HEK293 (cell line): Measurements from ENCODE around the gene DCC.

Experiments used
- CTCF ChIA-PET: fragments of 350-600 bp; formaldehyde crosslinking; extraction: SDS; loops from one replicate; lab custom pipeline; 2021; ENCODE audit warnings: antibody characterized with exemption; lab: Yijun Ruan, JAX
- POLR2A ChIA-PET: fragments of 300-600 bp; formaldehyde crosslinking; extraction: SDS; loops from one replicate; lab custom pipeline; 2020; ENCODE audit warnings: antibody characterized with exemption, inconsistent platforms; lab: Yijun Ruan, JAX
- H3K27ac ChIP-seq: fragments of 200-500 bp; sonication (Bioruptor generic); 2 replicates; pipeline ENCODE4 v1.5.1; 2014; ENCODE audit warnings: low read depth, low read length, control low read depth, inconsistent platforms; ENCODE audit errors: extremely low read depth
- H3K36me3 ChIP-seq, 2 experiments: fragments of 200-500 bp in 1 of 2; sonication (Bioruptor generic) in 1 of 2; 1 replicate in 1 of 2; 2 replicates in 1 of 2; pipeline ENCODE4 v1.5.1; 2014 to 2017; ENCODE audit warnings: inconsistent platforms in 2 of 2, low read length in 2 of 2; ENCODE audit not compliant: control insufficient read depth in 2 of 2, insufficient read depth in 1 of 2
- H3K4me1 ChIP-seq: fragments of 200-500 bp; sonication (Bioruptor generic); 2 replicates; pipeline ENCODE4 v1.5.1; 2014; ENCODE audit warnings: mild to moderate bottlenecking, low read length, inconsistent platforms; ENCODE audit not compliant: control insufficient read depth, insufficient read depth
- H3K4me3 ChIP-seq: 2 replicates; pipeline ENCODE4 v1.5.1; 2011; ENCODE audit warnings: low read depth, mild to moderate bottlenecking, control low read depth, low read length, moderate library complexity
- H3K9me3 ChIP-seq: fragments of 200-500 bp; sonication (Bioruptor generic); 2 replicates; pipeline ENCODE4 v1.5.1; 2014; ENCODE audit warnings: low read depth, low read length, inconsistent platforms; ENCODE audit not compliant: control insufficient read depth, insufficient read depth
- KLF16 ChIP-seq: fragments of 450-650 bp; formaldehyde crosslinking; IDR thresholded peaks from 2 replicates; pipeline ENCODE4 v1.5.1; 2017; ENCODE audit warnings: missing biosample characterization, missing genetic modification characterization
- KLF17 ChIP-seq: fragments of 450-650 bp; formaldehyde crosslinking; IDR thresholded peaks from 2 replicates; pipeline ENCODE4 v1.5.1; 2016; ENCODE audit warnings: missing biosample characterization, missing genetic modification characterization
- OSR2 ChIP-seq: fragments of 450-650 bp; formaldehyde crosslinking; IDR thresholded peaks from 2 replicates; pipeline ENCODE4 v1.5.1; 2016; ENCODE audit warnings: missing biosample characterization, missing genetic modification characterization
- PATZ1 ChIP-seq: fragments of 450-650 bp; formaldehyde crosslinking; IDR thresholded peaks from 2 replicates; pipeline ENCODE4 v1.5.1; 2016; ENCODE audit warnings: missing biosample characterization, missing genetic modification characterization
- PBX3 ChIP-seq: sonication (generic); formaldehyde crosslinking; IDR thresholded peaks from 2 replicates; pipeline ENCODE4 v1.8.1; 2022; ENCODE audit warnings: mild to moderate bottlenecking, moderate library complexity, missing genetic modification reagents
- ZBTB48 ChIP-seq: fragments of 450-650 bp; formaldehyde crosslinking; IDR thresholded peaks from 2 replicates; pipeline ENCODE4 v1.5.1; 2016; ENCODE audit warnings: missing biosample characterization, missing genetic modification characterization
- ZFP3 ChIP-seq: fragments of 450-650 bp; formaldehyde crosslinking; IDR thresholded peaks from 2 replicates; pipeline ENCODE4 v1.5.1; 2016; ENCODE audit warnings: low read depth, missing biosample characterization, missing genetic modification characterization
- ZNF146 ChIP-seq: fragments of 450-650 bp; formaldehyde crosslinking; IDR thresholded peaks from 2 replicates; pipeline ENCODE4 v1.5.1; 2016; ENCODE audit warnings: missing biosample characterization, missing genetic modification characterization
- ZNF157 ChIP-seq: fragments of 450-650 bp; formaldehyde crosslinking; IDR thresholded peaks from 2 replicates; pipeline ENCODE4 v1.5.1; 2016; ENCODE audit warnings: missing biosample characterization, missing genetic modification characterization
- ZNF214 ChIP-seq: fragments of 450-650 bp; formaldehyde crosslinking; IDR thresholded peaks from 2 replicates; pipeline ENCODE4 v1.5.1; 2017; ENCODE audit warnings: missing biosample characterization, mild to moderate bottlenecking, missing genetic modification characterization, borderline replicate concordance
- ZNF394 ChIP-seq: fragments of 450-650 bp; formaldehyde crosslinking; IDR thresholded peaks from 2 replicates; pipeline ENCODE4 v1.5.1; 2016; ENCODE audit warnings: missing biosample characterization, missing genetic modification characterization, mild to moderate bottlenecking, moderate library complexity, borderline replicate concordance
- ZNF488 ChIP-seq: fragments of 450-650 bp; formaldehyde crosslinking; IDR thresholded peaks from 2 replicates; pipeline ENCODE4 v1.5.1; 2016; ENCODE audit warnings: missing biosample characterization, missing genetic modification characterization
- ZNF530 ChIP-seq: fragments of 450-650 bp; formaldehyde crosslinking; IDR thresholded peaks from 2 replicates; pipeline ENCODE4 v1.5.1; 2016; ENCODE audit warnings: low read depth, missing biosample characterization, missing genetic modification characterization
- ZNF561 ChIP-seq: fragments of 450-650 bp; IDR thresholded peaks from 2 replicates; pipeline ENCODE4 v1.5.1; 2018; ENCODE audit warnings: missing biosample characterization, missing genetic modification characterization, borderline replicate concordance
- ZNF596 ChIP-seq: fragments of 450-650 bp; IDR thresholded peaks from 2 replicates; pipeline ENCODE4 v1.5.0; 2018; ENCODE audit warnings: missing biosample characterization, mild to moderate bottlenecking, missing genetic modification characterization, moderate library complexity
- ZNF670 ChIP-seq: fragments of 450-650 bp; formaldehyde crosslinking; IDR thresholded peaks from 2 replicates; pipeline ENCODE4 v1.5.1; 2016; ENCODE audit warnings: missing biosample characterization, missing genetic modification characterization, low read depth
- ZNF677 ChIP-seq: fragments of 450-650 bp; IDR thresholded peaks from 2 replicates; pipeline ENCODE4 v1.5.0; 2018; ENCODE audit warnings: missing biosample characterization, mild to moderate bottlenecking, missing genetic modification characterization, moderate library complexity
- ZNF777 ChIP-seq: fragments of 450-650 bp; formaldehyde crosslinking; IDR thresholded peaks from 2 replicates; pipeline ENCODE4 v1.5.1; 2017; ENCODE audit warnings: missing biosample characterization, missing genetic modification characterization, borderline replicate concordance
- ZNF830 ChIP-seq: fragments of 450-650 bp; IDR thresholded peaks from 2 replicates; pipeline ENCODE4 v1.5.0; 2018; ENCODE audit warnings: missing biosample characterization, missing genetic modification characterization, low read depth, mild to moderate bottlenecking, moderate library complexity
- TF ChIP-seq, protein P1 (sequence below): fragments of 450-650 bp; formaldehyde crosslinking; IDR thresholded peaks from 2 replicates; pipeline ENCODE4 v1.5.1; 2017; ENCODE audit warnings: missing biosample characterization, missing genetic modification characterization

Gene DCC

GRCh38 chr18:53544917-53545316, 1204.9 kb downstream of the DCC start:
- ChIA-PET CTCF (no interaction called here), POLR2A (no interaction called here)
- H3K9me3 ChIP-seq, result no peaks in the 10 kb centered on the region
- TF ChIP-seq ZNF677 (tag by site-specific recombination) (no peak), ZNF777 (tag by site-specific recombination) (no peak), ZNF488 (no peak), PATZ1 (no peak), ZNF830 (no peak), ZNF394 (tag by site-specific recombination) (no peak), KLF16 (tag by site-specific recombination) (no peak), OSR2 (tag by site-specific recombination) (no peak), ZBTB48 (tag by site-specific recombination) (no peak), ZNF530 (tag by site-specific recombination) (no peak), ZNF561 (no peak), ZNF157 (tag by site-specific recombination) (no peak), KLF17 (tag by site-specific recombination) (no peak), ZNF214 (tag by site-specific recombination) (no peak), ZFP3 (tag by site-specific recombination) (no peak), PBX3 (CRISPR knock-in tag) (no peak), ZNF670 (tag by site-specific recombination) (no peak), ZNF596 (tag by site-specific recombination) (no peak), ZNF146 (tag by site-specific recombination) (no peak)
- TF ChIP-seq, protein P1, sequence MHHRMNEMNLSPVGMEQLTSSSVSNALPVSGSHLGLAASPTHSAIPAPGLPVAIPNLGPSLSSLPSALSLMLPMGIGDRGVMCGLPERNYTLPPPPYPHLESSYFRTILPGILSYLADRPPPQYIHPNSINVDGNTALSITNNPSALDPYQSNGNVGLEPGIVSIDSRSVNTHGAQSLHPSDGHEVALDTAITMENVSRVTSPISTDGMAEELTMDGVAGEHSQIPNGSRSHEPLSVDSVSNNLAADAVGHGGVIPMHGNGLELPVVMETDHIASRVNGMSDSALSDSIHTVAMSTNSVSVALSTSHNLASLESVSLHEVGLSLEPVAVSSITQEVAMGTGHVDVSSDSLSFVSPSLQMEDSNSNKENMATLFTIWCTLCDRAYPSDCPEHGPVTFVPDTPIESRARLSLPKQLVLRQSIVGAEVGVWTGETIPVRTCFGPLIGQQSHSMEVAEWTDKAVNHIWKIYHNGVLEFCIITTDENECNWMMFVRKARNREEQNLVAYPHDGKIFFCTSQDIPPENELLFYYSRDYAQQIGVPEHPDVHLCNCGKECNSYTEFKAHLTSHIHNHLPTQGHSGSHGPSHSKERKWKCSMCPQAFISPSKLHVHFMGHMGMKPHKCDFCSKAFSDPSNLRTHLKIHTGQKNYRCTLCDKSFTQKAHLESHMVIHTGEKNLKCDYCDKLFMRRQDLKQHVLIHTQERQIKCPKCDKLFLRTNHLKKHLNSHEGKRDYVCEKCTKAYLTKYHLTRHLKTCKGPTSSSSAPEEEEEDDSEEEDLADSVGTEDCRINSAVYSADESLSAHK, result no peak
- TF ChIP-seq, all 188 proteins: peak for 0
- Histone ChIP-seq H3K36me3 (no peaks in the 10 kb centered on the region), H3K4me1 (no peaks in the 10 kb centered on the region), H3K4me3 (no peak overlapping the region), H3K27ac (no peak overlapping the region)
